NB4 (cell line): ENCODE data around the gene EVA1A.
A peak's percentile ranks its signal among the peaks of the same experiment; 100 is the strongest.

Source experiments
- DNase-seq: peaks from one replicate; pipeline ENCODE4 v3.0.0; 2010; ENCODE audit warnings: low read depth
- H3K4me3 ChIP-seq: one replicate; pipeline ENCODE4 v1.5.1; 2011; ENCODE audit warnings: mild to moderate bottlenecking, low read depth, low read length, moderate library complexity
- MYC ChIP-seq: IDR thresholded peaks from 2 replicates; pipeline ENCODE4 v1.6.1; 2011; ENCODE audit warnings: low read depth, low read length
- POLR2A ChIP-seq: IDR thresholded peaks from 2 replicates; pipeline ENCODE4 v1.6.1; 2011; ENCODE audit warnings: mild to moderate bottlenecking; ENCODE audit not compliant: insufficient read length; ENCODE audit errors: extremely low read depth
- TF ChIP-seq, protein P1 (sequence below): IDR thresholded peaks from 2 replicates; pipeline ENCODE4 v1.6.1; 2011; ENCODE audit warnings: low read depth, low read length
- TF ChIP-seq, protein P2 (sequence below): IDR thresholded peaks from one replicate; pipeline ENCODE4 v1.5.1; 2012; ENCODE audit warnings: low read depth, low read length

The EVA1A gene

GRCh38 chr2:75602724-75603342, 42.1 kb upstream of the EVA1A start:
- H3K4me3 ChIP-seq, result no peak overlapping the region
- no peak for DNase-seq
- TF ChIP-seq, protein P1, sequence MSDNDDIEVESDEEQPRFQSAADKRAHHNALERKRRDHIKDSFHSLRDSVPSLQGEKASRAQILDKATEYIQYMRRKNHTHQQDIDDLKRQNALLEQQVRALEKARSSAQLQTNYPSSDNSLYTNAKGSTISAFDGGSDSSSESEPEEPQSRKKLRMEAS, result no peak
- TF ChIP-seq MYC, result no peak
- TF ChIP-seq, protein P2, sequence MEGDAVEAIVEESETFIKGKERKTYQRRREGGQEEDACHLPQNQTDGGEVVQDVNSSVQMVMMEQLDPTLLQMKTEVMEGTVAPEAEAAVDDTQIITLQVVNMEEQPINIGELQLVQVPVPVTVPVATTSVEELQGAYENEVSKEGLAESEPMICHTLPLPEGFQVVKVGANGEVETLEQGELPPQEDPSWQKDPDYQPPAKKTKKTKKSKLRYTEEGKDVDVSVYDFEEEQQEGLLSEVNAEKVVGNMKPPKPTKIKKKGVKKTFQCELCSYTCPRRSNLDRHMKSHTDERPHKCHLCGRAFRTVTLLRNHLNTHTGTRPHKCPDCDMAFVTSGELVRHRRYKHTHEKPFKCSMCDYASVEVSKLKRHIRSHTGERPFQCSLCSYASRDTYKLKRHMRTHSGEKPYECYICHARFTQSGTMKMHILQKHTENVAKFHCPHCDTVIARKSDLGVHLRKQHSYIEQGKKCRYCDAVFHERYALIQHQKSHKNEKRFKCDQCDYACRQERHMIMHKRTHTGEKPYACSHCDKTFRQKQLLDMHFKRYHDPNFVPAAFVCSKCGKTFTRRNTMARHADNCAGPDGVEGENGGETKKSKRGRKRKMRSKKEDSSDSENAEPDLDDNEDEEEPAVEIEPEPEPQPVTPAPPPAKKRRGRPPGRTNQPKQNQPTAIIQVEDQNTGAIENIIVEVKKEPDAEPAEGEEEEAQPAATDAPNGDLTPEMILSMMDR, result no peak
- no peak for TF ChIP-seq POLR2A

GRCh38 chr2:75600461-75601011, 39.8 kb upstream of the EVA1A start:
- DNase-seq, result no peak
- TF ChIP-seq, protein P2, result no peak
- TF ChIP-seq POLR2A, result no peak
- TF ChIP-seq, protein P1, result no peak
- TF ChIP-seq MYC, result no peak
- H3K4me3 ChIP-seq, result no peak overlapping the region

DNA sequence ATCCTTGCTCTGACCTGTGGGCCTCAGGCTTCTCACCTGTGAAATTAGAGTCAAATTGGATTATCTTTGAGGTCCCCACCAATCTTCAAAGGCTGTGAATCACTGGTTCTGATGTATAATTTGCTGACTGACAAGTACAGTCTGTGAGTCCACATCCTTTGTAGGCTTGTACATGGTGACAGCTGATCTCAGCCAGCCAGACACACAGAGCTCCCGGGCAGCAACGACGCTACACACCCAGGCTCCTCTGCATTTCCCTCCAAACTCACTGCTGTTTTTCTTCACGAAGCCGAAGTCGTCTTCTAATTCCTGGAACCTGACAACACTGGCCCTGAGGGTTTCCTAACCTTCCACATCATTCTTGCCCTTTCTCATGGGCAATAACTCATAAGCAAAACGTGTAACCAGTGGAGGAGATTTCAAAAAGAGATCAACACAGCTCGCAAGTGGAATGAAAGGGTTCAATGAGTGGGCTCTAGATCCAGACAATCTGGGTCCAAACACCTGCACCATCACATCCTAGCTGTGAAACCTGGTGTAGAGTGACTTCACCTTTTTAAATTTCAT, 37.9 kb upstream of the EVA1A start:
- no peak for DNase-seq
- TF ChIP-seq, protein P1, result no peak
- TF ChIP-seq, protein P2, result no peak
- TF ChIP-seq MYC, result no peak
- no peak for TF ChIP-seq POLR2A
- H3K4me3 ChIP-seq, result no peak overlapping the region

GRCh38 chr2:75597949-75598348, 37.2 kb upstream of the EVA1A start:
- DNase-seq, result no peak
- H3K4me3 ChIP-seq, result no peak overlapping the region
- TF ChIP-seq POLR2A (no peak), MYC (no peak)
- TF ChIP-seq, protein P2, result no peak
- TF ChIP-seq, protein P1, result no peak

DNA sequence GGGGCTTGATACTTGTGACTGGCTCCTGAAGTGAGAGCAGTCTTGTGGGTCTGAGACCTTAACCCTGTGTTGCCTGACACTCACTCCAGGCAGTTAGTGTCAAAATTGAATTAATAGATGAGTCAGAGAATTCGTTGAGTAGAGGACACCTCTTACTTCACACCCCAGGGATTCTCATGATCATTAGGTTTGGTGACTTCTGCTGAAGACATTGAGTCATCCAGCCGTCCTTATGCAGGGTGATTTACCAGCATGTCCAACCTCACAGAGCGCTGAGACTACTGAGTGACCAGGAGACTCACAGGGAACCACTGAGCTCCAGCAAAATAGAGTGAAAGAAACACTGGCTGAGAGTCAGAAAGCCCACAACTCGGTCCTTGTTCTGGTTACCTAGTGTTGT, 36.0 kb upstream of the EVA1A start:
- H3K4me3 ChIP-seq, result no peak overlapping the region
- TF ChIP-seq, protein P2, result no peak
- TF ChIP-seq POLR2A (no peak), MYC (no peak)
- TF ChIP-seq, protein P1, result no peak
- peak; percentile 72 for DNase-seq
